ENCODE measurements around the gene RAX2. TPM values are rescaled to one million over a fixed set of nuclear protein-coding genes. Genes with fewer than 3 reads are reported as not detected.

The RAX2 gene
- total and polyA plus RNA-seq, 2 donors (not counting 3 experiments of a cell fraction or from before 2014, with no cell fraction given): not detected

DNA sequence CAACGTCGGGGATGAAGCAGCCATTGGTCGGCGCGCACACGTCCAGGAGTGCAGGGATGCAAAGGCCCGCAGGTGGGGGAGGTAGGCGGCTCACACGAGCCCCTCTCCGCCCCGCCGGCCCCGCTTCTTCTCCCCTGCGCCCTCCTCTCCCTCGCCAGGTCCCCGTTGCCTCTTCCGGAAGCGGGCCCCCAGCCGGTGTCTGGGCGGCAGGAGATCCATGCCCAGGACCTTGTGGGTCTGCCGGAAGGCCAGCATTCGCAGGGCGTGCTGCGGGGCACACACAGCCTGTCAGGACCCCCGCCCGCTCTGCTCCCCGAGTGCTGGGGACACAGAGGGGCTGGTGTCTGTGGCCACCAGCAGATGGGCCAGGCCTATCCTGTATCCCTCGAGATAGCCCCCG lies 33.8 kb upstream of the RAX2 start:
- H3K27ac ChIP-seq (ENCODE audit: insufficient read depth, low read depth, low read length): no peak overlapping the region
- no peaks in the 10 kb centered on the region for H3K9me1 ChIP-seq (replicated peaks; ENCODE audit: control insufficient read depth, extremely low read depth, insufficient read depth, low read length)
- H3K4me3 ChIP-seq (replicated peaks in 1 of 3; ENCODE audit: insufficient read depth in 1 of 3, low read depth in 1 of 3, low read length in 3 of 3): no peak overlapping the region
- no peak for FAIRE-seq
- no peaks in the 10 kb centered on the region for H3K9me3 ChIP-seq (replicated peaks; ENCODE audit: control insufficient read depth, insufficient read depth, low read length)
- no peaks in the 10 kb centered on the region for H3K36me3 ChIP-seq (ENCODE audit: control insufficient read depth in 2 of 2, extremely low read depth in 1 of 2, insufficient read depth in 2 of 2, low read length in 2 of 2)
- H3K4me2 ChIP-seq (ENCODE audit: insufficient read depth, low read length): no peak overlapping the region
- H3K79me2 ChIP-seq (ENCODE audit: control insufficient read depth, insufficient read depth, low read length): no peaks in the 10 kb centered on the region
- CTCF ChIA-PET: no interaction called here
- no peak overlapping the region for H3K9ac ChIP-seq (replicated peaks; ENCODE audit: extremely low read depth, insufficient read depth, low read length)
- H2AFZ ChIP-seq (ENCODE audit: low read depth, low read length): no peak overlapping the region
- no peak for DNase-seq (ENCODE audit: low read depth, low spot score)
- BruUV-seq (replicated peaks): no TSS peak
- H3K27me3 ChIP-seq (ENCODE audit: control insufficient read depth in 2 of 2, insufficient read depth in 2 of 2, low read length in 2 of 2): peaks cover 14 to 15% of the 10 kb centered on the region in 2 experiments
- POLR2A ChIA-PET: no interaction called here
- dilution Hi-C loops (cut with MboI; ENCODE audit: extremely low pct_ligation_motif_present, low sequenced_read_pairs): no loop called here
- H4K20me1 ChIP-seq (replicated peaks; ENCODE audit: control insufficient read depth, extremely low read depth, insufficient read depth, low read length): no peaks in the 10 kb centered on the region
- TF ChIP-seq POLR2AphosphoS5 (IDR thresholded peaks at IDR 0.05; ENCODE audit: insufficient read depth, low read depth, low read length) (no peak), FOS (IDR thresholded peaks at IDR 0.05; ENCODE audit: borderline replicate concordance, insufficient read depth, low read length) (no peak), GATA2 (IDR thresholded peaks at IDR 0.05; ENCODE audit: insufficient read depth, insufficient read length, low read depth, low read length) (no peak), POLR2A (IDR thresholded peaks at IDR 0.05; ENCODE audit: low read depth, low read length) (no peak), MYC (IDR thresholded peaks at IDR 0.05; ENCODE audit: low read depth, low read length) (no peak), EZH2 (IDR thresholded peaks at IDR 0.05; ENCODE audit: borderline replicate concordance, low read depth, low read length, severe bottlenecking) (no peak)
- TF ChIP-seq, protein P1, sequence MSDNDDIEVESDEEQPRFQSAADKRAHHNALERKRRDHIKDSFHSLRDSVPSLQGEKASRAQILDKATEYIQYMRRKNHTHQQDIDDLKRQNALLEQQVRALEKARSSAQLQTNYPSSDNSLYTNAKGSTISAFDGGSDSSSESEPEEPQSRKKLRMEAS (IDR thresholded peaks at IDR 0.05; ENCODE audit: insufficient read depth, insufficient read length): no peak
- H3K4me1 ChIP-seq (ENCODE audit: control insufficient read depth, extremely low read depth, insufficient read depth, low read length): no peaks in the 10 kb centered on the region
- intact Hi-C loops (cut with micrococcal nuclease): no loop called here

DNA sequence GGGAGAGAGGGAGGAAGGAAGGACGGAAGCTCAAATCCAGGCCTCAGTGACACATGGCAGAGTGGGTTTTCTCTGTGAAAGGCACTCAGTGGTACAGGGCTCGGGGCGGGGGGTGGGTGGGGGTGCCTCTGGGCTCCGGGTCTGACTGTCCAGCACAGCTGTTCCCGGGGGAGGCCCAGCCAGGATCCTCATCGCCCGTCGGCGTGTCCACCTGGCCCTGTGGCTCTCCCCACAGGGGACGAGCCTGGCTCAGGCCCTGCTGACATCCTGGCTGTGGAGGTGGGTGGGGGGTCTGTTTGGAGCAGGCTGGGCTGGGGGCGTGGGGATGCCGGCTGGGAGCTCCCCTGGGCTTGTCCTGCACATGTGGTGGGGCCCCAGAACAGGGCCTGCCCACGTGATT lies 32.4 kb upstream of the RAX2 start:
- no peak overlapping the region for H3K27ac ChIP-seq (ENCODE audit: insufficient read depth, low read depth, low read length)
- no peak for TF ChIP-seq FOS (IDR thresholded peaks at IDR 0.05; ENCODE audit: borderline replicate concordance, insufficient read depth, low read length)
- TF ChIP-seq, protein P2, sequence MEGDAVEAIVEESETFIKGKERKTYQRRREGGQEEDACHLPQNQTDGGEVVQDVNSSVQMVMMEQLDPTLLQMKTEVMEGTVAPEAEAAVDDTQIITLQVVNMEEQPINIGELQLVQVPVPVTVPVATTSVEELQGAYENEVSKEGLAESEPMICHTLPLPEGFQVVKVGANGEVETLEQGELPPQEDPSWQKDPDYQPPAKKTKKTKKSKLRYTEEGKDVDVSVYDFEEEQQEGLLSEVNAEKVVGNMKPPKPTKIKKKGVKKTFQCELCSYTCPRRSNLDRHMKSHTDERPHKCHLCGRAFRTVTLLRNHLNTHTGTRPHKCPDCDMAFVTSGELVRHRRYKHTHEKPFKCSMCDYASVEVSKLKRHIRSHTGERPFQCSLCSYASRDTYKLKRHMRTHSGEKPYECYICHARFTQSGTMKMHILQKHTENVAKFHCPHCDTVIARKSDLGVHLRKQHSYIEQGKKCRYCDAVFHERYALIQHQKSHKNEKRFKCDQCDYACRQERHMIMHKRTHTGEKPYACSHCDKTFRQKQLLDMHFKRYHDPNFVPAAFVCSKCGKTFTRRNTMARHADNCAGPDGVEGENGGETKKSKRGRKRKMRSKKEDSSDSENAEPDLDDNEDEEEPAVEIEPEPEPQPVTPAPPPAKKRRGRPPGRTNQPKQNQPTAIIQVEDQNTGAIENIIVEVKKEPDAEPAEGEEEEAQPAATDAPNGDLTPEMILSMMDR (IDR thresholded peaks at IDR 0.05; ENCODE audit: extremely low read depth in 1 of 2, insufficient read depth in 1 of 2, low read depth in 1 of 2, low read length in 2 of 2): no peak
- TF ChIP-seq GATA2 (IDR thresholded peaks at IDR 0.05; ENCODE audit: insufficient read depth, insufficient read length, low read depth, low read length): no peak
- no peak for TF ChIP-seq POLR2A (IDR thresholded peaks at IDR 0.05; ENCODE audit: low read depth, low read length)
- TF ChIP-seq EZH2 (IDR thresholded peaks at IDR 0.05; ENCODE audit: borderline replicate concordance, low read depth, low read length, severe bottlenecking): no peak
- no peak for TF ChIP-seq POLR2AphosphoS5 (IDR thresholded peaks at IDR 0.05; ENCODE audit: insufficient read depth, low read depth, low read length)
- TF ChIP-seq, protein P1 (IDR thresholded peaks at IDR 0.05; ENCODE audit: insufficient read depth, insufficient read length): no peak
- no peak for TF ChIP-seq MYC (IDR thresholded peaks at IDR 0.05; ENCODE audit: low read depth, low read length)
- no peak for TF ChIP-seq JUN (IDR thresholded peaks at IDR 0.05; ENCODE audit: borderline replicate concordance, insufficient read depth, insufficient read length, low read depth)
- CTCF ChIA-PET: no interaction called here
- intact Hi-C loops (cut with micrococcal nuclease) (no loop called here), dilution Hi-C loops (cut with MboI; ENCODE audit: extremely low pct_ligation_motif_present, low sequenced_read_pairs) (no loop called here)
- H3K4me1 ChIP-seq (ENCODE audit: control insufficient read depth, extremely low read depth, insufficient read depth, low read length): no peaks in the 10 kb centered on the region
- no peak overlapping the region for H3K4me3 ChIP-seq (replicated peaks in 1 of 3; ENCODE audit: insufficient read depth in 1 of 3, low read depth in 1 of 3, low read length in 3 of 3)
- no peaks in the 10 kb centered on the region for H4K20me1 ChIP-seq (replicated peaks; ENCODE audit: control insufficient read depth, extremely low read depth, insufficient read depth, low read length)
- no peak for FAIRE-seq
- H3K79me2 ChIP-seq (ENCODE audit: control insufficient read depth, insufficient read depth, low read length): no peaks in the 10 kb centered on the region
- no peak overlapping the region for H3K4me2 ChIP-seq (ENCODE audit: insufficient read depth, low read length)
- no peaks in the 10 kb centered on the region for H3K9me1 ChIP-seq (replicated peaks; ENCODE audit: control insufficient read depth, extremely low read depth, insufficient read depth, low read length)
- no peak overlapping the region for H2AFZ ChIP-seq (ENCODE audit: low read depth, low read length)
- no TSS peak for BruUV-seq (replicated peaks)
- no peak for DNase-seq (ENCODE audit: low read depth, low spot score)
- H3K36me3 ChIP-seq (ENCODE audit: control insufficient read depth in 2 of 2, extremely low read depth in 1 of 2, insufficient read depth in 2 of 2, low read length in 2 of 2): no peaks in the 10 kb centered on the region
- H3K27me3 ChIP-seq (ENCODE audit: control insufficient read depth in 2 of 2, insufficient read depth in 2 of 2, low read length in 2 of 2): peaks cover 19 to 20% of the 10 kb centered on the region in 2 experiments
- H3K9me3 ChIP-seq (replicated peaks; ENCODE audit: control insufficient read depth, insufficient read depth, low read length): no peaks in the 10 kb centered on the region
- no peak overlapping the region for H3K9ac ChIP-seq (replicated peaks; ENCODE audit: extremely low read depth, insufficient read depth, low read length)
- POLR2A ChIA-PET: no interaction called here
